Smooth muscle cell of trachea (primary cell): ENCODE data around the gene ZNF536. TPM values are rescaled to one million over a fixed set of nuclear protein-coding genes. Genes with fewer than 3 reads are reported as not detected.

Experiments used
- total RNA-seq: library from RNA; depleted of rRNA; stranded (reverse); fragments of >200 nt; gene quantifications from 2 replicates; pipeline ENCODE4 v1.2.1, GENCODE V29; 2014

Gene ZNF536
- 0.29 and 0.99 TPM in 2 replicates for total RNA-seq

DNA sequence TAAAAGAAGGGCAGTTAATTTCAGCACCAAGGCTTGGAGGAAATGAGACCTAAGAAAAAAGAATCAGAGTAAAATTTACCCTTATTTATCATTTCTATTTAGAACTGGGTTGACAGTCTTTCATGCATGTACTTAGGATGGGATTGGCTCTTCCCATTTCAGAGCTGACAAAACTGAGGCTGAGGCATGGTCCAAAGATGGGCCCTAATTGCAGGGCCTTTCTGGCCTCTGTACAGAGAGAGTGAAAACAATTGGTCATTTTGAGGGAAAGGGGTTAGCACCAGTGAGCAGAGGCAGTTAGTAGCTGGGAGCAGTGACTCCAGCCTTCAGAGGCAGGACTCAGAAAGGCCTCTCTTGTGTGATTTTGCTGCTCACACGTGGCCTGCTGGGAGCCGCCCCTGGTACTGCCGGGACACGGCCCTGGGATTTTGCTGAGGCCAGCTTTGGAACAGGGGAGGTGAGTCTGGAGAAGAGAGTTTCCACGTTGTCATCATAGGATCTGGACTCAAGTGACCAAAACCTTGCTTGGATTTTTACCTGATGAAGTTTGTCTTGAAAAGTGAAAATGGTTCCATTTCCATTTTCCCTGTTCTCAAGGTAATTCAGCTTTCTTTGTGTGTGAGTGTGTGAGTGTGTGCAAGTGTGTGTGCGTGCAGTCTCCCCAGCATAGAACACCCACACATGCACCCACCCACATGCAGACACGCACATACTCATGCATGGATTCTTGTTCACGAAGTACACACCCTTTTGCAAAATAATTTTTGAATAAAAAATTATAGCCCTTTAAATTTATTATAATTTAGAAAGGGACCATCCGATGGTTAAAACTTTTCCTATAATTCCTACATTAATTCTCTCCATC is at the start of gene ZNF536:
Gene ZNF536, plus strand, starts transcription at position 425 of the 865 bp plus-strand sequence. CDS start 71,179 bp downstream, outside the sequence.

